GM19467 (cell line): ENCODE data around the gene ZNF598.

Experiments used
- ATAC-seq: cut with Tn5 transposase; IDR thresholded peaks from one replicate; pipeline ENCODE4 v1.9.1; 2021; ENCODE audit warnings: mild to moderate bottlenecking, moderate library complexity; ENCODE audit not compliant: unreplicated experiment

Gene ZNF598

GRCh38 chr16:1991948-1992703 is 17.5 kb downstream of the ZNF598 start:
- peak; percentile 41 for ATAC-seq

GRCh38 chr16:1991588-1991947 is 18.1 kb downstream of the ZNF598 start:
- ATAC-seq, result no peak

- ATAC-seq, result peak; percentile 43
Measured at GRCh38 chr16:1991135-1991551, 18.5 kb downstream of the ZNF598 start.

- no peak for ATAC-seq
Measured at GRCh38 chr16:1990351-1991134, 19.1 kb downstream of the ZNF598 start.

GRCh38 chr16:1990101-1990350 is 19.6 kb downstream of the ZNF598 start:
- no peak for ATAC-seq

- ATAC-seq, result no peak
Measured at GRCh38 chr16:1989209-1990100, 20.2 kb downstream of the ZNF598 start, which contains the start of gene SYNGR3. SYNGR3 (plus strand) TSS chr16:1989970; CDS start chr16:1990103, 133 bp downstream.

- no peak for ATAC-seq
Measured at GRCh38 chr16:1987198-1987597, 22.4 kb downstream of the ZNF598 start.

GRCh38 chr16:1985466-1986150 is 24.0 kb downstream of the ZNF598 start:
- no peak for ATAC-seq

- ATAC-seq, result peak; percentile 4
Measured at GRCh38 chr16:1984347-1985225, 25.0 kb downstream of the ZNF598 start.

GRCh38 chr16:1983544-1984346 is 25.9 kb downstream of the ZNF598 start, which contains the start of gene GFER:
GFER (plus strand) TSS chr16:1984193; CDS start chr16:1984219, 26 bp downstream.
- ATAC-seq, result peak; percentile 68

GRCh38 chr16:1982991-1983543 is 26.6 kb downstream of the ZNF598 start:
- no peak for ATAC-seq

- ATAC-seq, result no peak
Measured at GRCh38 chr16:1982013-1982433, 27.6 kb downstream of the ZNF598 start.

- no peak for ATAC-seq
Measured at GRCh38 chr16:1981398-1981836, 28.2 kb downstream of the ZNF598 start, which contains the start of gene NOXO1. NOXO1 (minus strand) TSS chr16:1981469; CDS start chr16:1981179, 290 bp downstream.

- ATAC-seq, result no peak
Measured at GRCh38 chr16:1980770-1981087, 28.9 kb downstream of the ZNF598 start.

GRCh38 chr16:1980030-1980769 is 29.4 kb downstream of the ZNF598 start:
- ATAC-seq, result no peak

- no peak for ATAC-seq
Measured at GRCh38 chr16:1979271-1980029, 30.2 kb downstream of the ZNF598 start.

GRCh38 chr16:1978476-1979120 is 31.0 kb downstream of the ZNF598 start:
- ATAC-seq, result no peak
